ENCODE results near the gene LSM5. TPM values are rescaled to one million over a fixed set of nuclear protein-coding genes. Genes with fewer than 3 reads are reported as not detected.

The LSM5 gene
- total and polyA plus RNA-seq, 9 of the 15 experiments (the other 6 are each of a cell fraction or from before 2014, with no cell fraction given), result 36.3 to 620 (median 186) TPM

GRCh38 chr7:32539366-32539765 is 49.2 kb upstream of the LSM5 start:
- H3K9ac ChIP-seq (ENCODE audit: insufficient read depth in 1 of 2, low read depth in 2 of 2, low read length in 2 of 2), result no peak overlapping the region
- CTCF ChIA-PET (ENCODE audit: low intra/inter-chr PET ratio), result no interaction called here
- intact Hi-C loops (cut with micrococcal nuclease), result no loop called here
- H4K20me1 ChIP-seq (replicated peaks; ENCODE audit: control insufficient read depth, insufficient read depth, low read length), result no peaks in the 10 kb centered on the region
- 91% methylated on average over 2 of the region's 2 CpGs for WGBS (ENCODE audit: insufficient coverage, low coverage, missing lambda C conversion rate)
- POLR2A ChIA-PET, result no interaction called here
- peaks cover 18% of the 10 kb centered on the region; the same call in 2 of the 3 replicates for H3K36me3 ChIP-seq (ENCODE audit: control insufficient read depth, insufficient read depth, low read length)
- H3K27me3 ChIP-seq (ENCODE audit: control insufficient read depth in 2 of 2, insufficient read depth in 2 of 2, low read length in 2 of 2), result no peaks in the 10 kb centered on the region
- H3K9me3 ChIP-seq (replicated peaks; ENCODE audit: control insufficient read depth, insufficient read depth, low read depth, low read length), result no peaks in the 10 kb centered on the region
- peaks cover 55% of the 10 kb centered on the region for H3K79me2 ChIP-seq (ENCODE audit: control insufficient read depth, insufficient read depth, low read length)
- in situ Hi-C loops (cut with MboI), result no loop called here
- H2AFZ ChIP-seq (ENCODE audit: low read depth, low read length), result no peak overlapping the region
- BruUV-seq (replicated peaks), result no TSS peak
- H3K4me3 ChIP-seq, result no peak overlapping the region
- no peak for FAIRE-seq
- peak overlapping the region; percentile 14; the same call in 1 of the 3 replicates for H3K27ac ChIP-seq (ENCODE audit: extremely low read depth, low read depth, low read length)
- peaks cover 0 to 4% of the 10 kb centered on the region in 2 experiments; a peak in 2 of 5 replicates for H3K4me1 ChIP-seq (replicated peaks in 1 of 2; ENCODE audit: control insufficient read depth in 2 of 2, insufficient read depth in 2 of 2, low read length in 2 of 2)
- no peak for DNase-seq (ENCODE audit: extremely low read depth in 1 of 4, low spot score in 3 of 4)
- no peak overlapping the region for H3K4me2 ChIP-seq (ENCODE audit: insufficient read depth, low read length)
- H3K9me1 ChIP-seq (ENCODE audit: control insufficient read depth, insufficient read depth, low read length), result no peaks in the 10 kb centered on the region
- no peak for ATAC-seq
- no peak for TF ChIP-seq BRF2 (IDR thresholded peaks at IDR 0.05; ENCODE audit: borderline replicate concordance, insufficient read depth, insufficient read length)
- TF ChIP-seq ZNF76 (CRISPR knock-in tag; IDR thresholded peaks at IDR 0.05; ENCODE audit: borderline replicate concordance), result no peak
- no peak for TF ChIP-seq TAF15 (IDR thresholded peaks at IDR 0.05; ENCODE audit: low read depth, low read length)
- TF ChIP-seq HMGXB4 (CRISPR knock-in tag; IDR thresholded peaks at IDR 0.05), result no peak
- 0 out of 2 replicates have a peak, but pooled peaks have one; percentile 43 for TF ChIP-seq BCL6 (CRISPR knock-in tag; IDR thresholded peaks at IDR 0.05)
- TF ChIP-seq ZNF407 (IDR thresholded peaks at IDR 0.05; ENCODE audit: low read depth), result no peak
- no peak for TF ChIP-seq ZNF707 (CRISPR knock-in tag; conservative IDR thresholded peaks at IDR 0.05)
- no peak for TF ChIP-seq CBX5 (IDR thresholded peaks at IDR 0.05; ENCODE audit: borderline replicate concordance, low read depth)
- TF ChIP-seq ZNF431 (CRISPR knock-in tag; IDR thresholded peaks at IDR 0.05), result no peak
- TF ChIP-seq ELF2 (CRISPR knock-in tag; IDR thresholded peaks at IDR 0.05), result no peak
- TF ChIP-seq THRAP3 (IDR thresholded peaks at IDR 0.05; ENCODE audit: borderline replicate concordance), result no peak
- no peak for TF ChIP-seq KDM2B (CRISPR knock-in tag; IDR thresholded peaks at IDR 0.05)
- TF ChIP-seq ZNF134 (CRISPR knock-in tag; conservative IDR thresholded peaks at IDR 0.05), result peak; percentile 60

All from K562 (cell line).